ENCODE results near the gene UPK3A. TPM values are rescaled to one million over a fixed set of nuclear protein-coding genes. Genes with fewer than 3 reads are reported as not detected.

UPK3A gene
- total and polyA plus RNA-seq, 2 of the 8 experiments (the other 6 are each of a cell fraction or from before 2014, with no cell fraction given) = 0.35 to 1.7 TPM

DNA sequence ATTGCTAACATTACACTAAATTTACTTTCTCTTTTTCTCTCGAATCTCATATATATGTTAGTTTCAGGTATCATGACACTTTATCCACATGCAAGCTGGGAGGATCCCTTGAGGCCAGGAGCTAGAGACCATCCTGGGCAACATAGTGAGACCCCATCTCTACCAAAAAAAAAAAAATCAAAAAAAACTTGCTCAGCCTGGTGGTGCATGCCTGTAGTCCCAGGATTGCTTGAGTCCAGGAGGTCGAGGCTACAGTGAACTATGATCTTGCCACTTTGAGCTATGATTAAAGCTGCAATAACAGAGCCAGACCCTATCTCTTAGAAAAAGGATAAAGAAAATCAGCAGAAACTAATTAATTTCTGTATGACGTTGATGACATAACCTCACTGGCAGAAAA, 3.7 kb upstream of the UPK3A start:
- POLR2A ChIA-PET (ENCODE audit: partially characterized antibody) = no interaction called here

More for the DNA sequence above, 3.7 kb upstream of the UPK3A start:
- Histone ChIP-seq H4K20me1 (replicated peaks in 1 of 2; ENCODE audit: control insufficient read depth in 1 of 2, insufficient read depth in 2 of 2, low read length in 2 of 2) (no peaks in the 10 kb centered on the region), H3K18ac (ENCODE audit: extremely low read depth, low read length) (no peak overlapping the region), H3K4me3 (ENCODE audit: extremely low read depth in 1 of 4, insufficient read depth in 2 of 4, low read depth in 3 of 4, low read length in 4 of 4) (no peak overlapping the region), H3K56ac (replicated peaks; ENCODE audit: insufficient read length, low read depth, low read length) (no peak overlapping the region), H3K36me3 (ENCODE audit: control insufficient read depth in 2 of 4, insufficient read depth in 4 of 4, low read length in 3 of 4) (no peaks in the 10 kb centered on the region), H3K4me2 (ENCODE audit: insufficient read depth in 1 of 2, low read depth in 2 of 2, low read length in 2 of 2) (no peak overlapping the region), H2BK5ac (ENCODE audit: low read depth, low read length) (no peak overlapping the region), H3K23me2 (ENCODE audit: low read depth, low read length) (peaks cover 7% of the 10 kb centered on the region), H2AFZ (ENCODE audit: low read length) (no peak overlapping the region), H4K5ac (ENCODE audit: insufficient read length, low read depth, low read length) (no peak overlapping the region), H2BK12ac (ENCODE audit: low read depth, low read length) (no peak overlapping the region), H4K91ac (replicated peaks; ENCODE audit: insufficient read length, low read length) (no peak overlapping the region), H3K4me1 (replicated peaks in 1 of 4; ENCODE audit: control insufficient read depth in 3 of 4, insufficient read depth in 4 of 4, low read length in 3 of 4) (peaks cover 0 to 10% (median 7%) of the 10 kb centered on the region in 4 experiments; a peak in 6 of 7 replicates), H2BK15ac (ENCODE audit: low read length) (no peak overlapping the region), H3K79me2 (ENCODE audit: control insufficient read depth in 1 of 2, insufficient read depth in 2 of 2, low read length in 2 of 2) (no peaks in the 10 kb centered on the region), H4K8ac (ENCODE audit: extremely low read depth, insufficient read depth, low read length) (no peak overlapping the region), H3K27me3 (replicated peaks in 1 of 4; ENCODE audit: control insufficient read depth in 3 of 4, extremely low read depth in 1 of 4, insufficient read depth in 3 of 4, low read length in 3 of 4) (peaks cover 0 to 11% (median 2%) of the 10 kb centered on the region in 4 experiments; a peak in 4 of 7 replicates), H2BK20ac (ENCODE audit: low read length) (no peak overlapping the region), H2BK120ac (replicated peaks; ENCODE audit: low read depth, low read length) (no peak overlapping the region), H3K9me3 (ENCODE audit: insufficient read depth in 2 of 2, low read depth in 1 of 2, low read length in 1 of 2) (no peaks in the 10 kb centered on the region), H3K14ac (ENCODE audit: insufficient read length) (no peak overlapping the region), H3K79me1 (ENCODE audit: low read depth, low read length) (no peaks in the 10 kb centered on the region), H3K23ac (ENCODE audit: insufficient read length) (no peak overlapping the region), H3K9ac (replicated peaks in 1 of 4; ENCODE audit: extremely low read depth in 1 of 4, low read depth in 3 of 4, low read length in 3 of 4) (no peak overlapping the region), H2AK5ac (ENCODE audit: low read depth, low read length) (no peak overlapping the region), H3K27ac (ENCODE audit: low read depth, low read length) (no peak overlapping the region), H3K4ac (replicated peaks; ENCODE audit: insufficient read length, low read depth, low read length) (no peak overlapping the region)
- WGBS, 2 experiments (ENCODE audit: extremely low coverage in 1 of 2, insufficient coverage in 1 of 2, insufficient read length in 1 of 2, insufficient replicate concordance in 2 of 2, low coverage in 1 of 2, low lambda C conversion rate in 2 of 2, missing lambda C conversion rate in 1 of 2) = 82 to 100% methylated on average over 1 to 3 of the region's 3 CpGs
- TF ChIP-seq RFX5 (IDR thresholded peaks at IDR 0.05; ENCODE audit: borderline replicate concordance, low read depth, low read length) = no peak
- TF ChIP-seq CHD1 (IDR thresholded peaks at IDR 0.05; ENCODE audit: low read depth, low read length) = no peak
- no peak for TF ChIP-seq CBX8 (IDR thresholded peaks at IDR 0.05; ENCODE audit: borderline replicate concordance, low read depth, low read length)
- no peak for TF ChIP-seq ZNF274 (IDR thresholded peaks at IDR 0.05; ENCODE audit: borderline replicate concordance, extremely low read depth, low read length)
- no peak for TF ChIP-seq POLR2A (IDR thresholded peaks at IDR 0.05; ENCODE audit: control extremely low read depth in 1 of 2, low read depth in 2 of 2, low read length in 2 of 2)
- TF ChIP-seq, protein P1, sequence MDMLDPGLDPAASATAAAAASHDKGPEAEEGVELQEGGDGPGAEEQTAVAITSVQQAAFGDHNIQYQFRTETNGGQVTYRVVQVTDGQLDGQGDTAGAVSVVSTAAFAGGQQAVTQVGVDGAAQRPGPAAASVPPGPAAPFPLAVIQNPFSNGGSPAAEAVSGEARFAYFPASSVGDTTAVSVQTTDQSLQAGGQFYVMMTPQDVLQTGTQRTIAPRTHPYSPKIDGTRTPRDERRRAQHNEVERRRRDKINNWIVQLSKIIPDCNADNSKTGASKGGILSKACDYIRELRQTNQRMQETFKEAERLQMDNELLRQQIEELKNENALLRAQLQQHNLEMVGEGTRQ (IDR thresholded peaks at IDR 0.05; ENCODE audit: low read length) = no peak
- TF ChIP-seq, protein P2, sequence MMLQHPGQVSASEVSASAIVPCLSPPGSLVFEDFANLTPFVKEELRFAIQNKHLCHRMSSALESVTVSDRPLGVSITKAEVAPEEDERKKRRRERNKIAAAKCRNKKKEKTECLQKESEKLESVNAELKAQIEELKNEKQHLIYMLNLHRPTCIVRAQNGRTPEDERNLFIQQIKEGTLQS (IDR thresholded peaks at IDR 0.05; ENCODE audit: insufficient read depth, low read depth, low read length) = no peak
- FAIRE-seq (no peak), DNase-seq (ENCODE audit: low read depth in 1 of 2, low spot score in 2 of 2) (no peak)
- CTCF ChIA-PET (ENCODE audit: partially characterized antibody) = no interaction called here
